ENCODE results near the gene SLC22A4.
A peak's percentile ranks its signal among the peaks of the same experiment; 100 is the strongest.

SLC22A4 gene

DNA sequence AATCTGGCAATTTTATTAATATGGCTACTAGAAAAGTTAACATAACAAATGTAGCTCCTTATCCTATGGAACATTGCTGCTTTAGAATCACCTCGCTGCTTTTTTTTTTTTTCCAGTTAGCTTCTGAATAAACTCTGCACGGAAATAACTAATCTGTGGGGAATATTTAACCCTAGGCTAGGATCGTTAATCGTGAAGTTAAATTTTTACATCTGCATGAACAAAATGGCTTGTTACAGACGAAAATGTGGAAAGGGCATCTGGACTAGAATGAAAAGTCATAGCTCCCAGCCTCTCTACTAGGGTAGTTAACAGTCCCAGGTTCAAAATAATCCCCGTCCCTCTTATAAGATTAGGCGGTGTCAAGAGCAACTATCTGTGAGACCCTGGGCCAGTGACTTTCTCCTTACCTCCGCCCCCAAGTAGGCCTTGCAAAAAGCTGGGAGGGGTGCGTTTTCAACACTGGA is 74.8 kb downstream of the SLC22A4 start:
- no peak for DNase-seq (ENCODE audit: extremely low spot score, insufficient read length, low read depth)
- peak; percentile 60 for FAIRE-seq

DNA sequence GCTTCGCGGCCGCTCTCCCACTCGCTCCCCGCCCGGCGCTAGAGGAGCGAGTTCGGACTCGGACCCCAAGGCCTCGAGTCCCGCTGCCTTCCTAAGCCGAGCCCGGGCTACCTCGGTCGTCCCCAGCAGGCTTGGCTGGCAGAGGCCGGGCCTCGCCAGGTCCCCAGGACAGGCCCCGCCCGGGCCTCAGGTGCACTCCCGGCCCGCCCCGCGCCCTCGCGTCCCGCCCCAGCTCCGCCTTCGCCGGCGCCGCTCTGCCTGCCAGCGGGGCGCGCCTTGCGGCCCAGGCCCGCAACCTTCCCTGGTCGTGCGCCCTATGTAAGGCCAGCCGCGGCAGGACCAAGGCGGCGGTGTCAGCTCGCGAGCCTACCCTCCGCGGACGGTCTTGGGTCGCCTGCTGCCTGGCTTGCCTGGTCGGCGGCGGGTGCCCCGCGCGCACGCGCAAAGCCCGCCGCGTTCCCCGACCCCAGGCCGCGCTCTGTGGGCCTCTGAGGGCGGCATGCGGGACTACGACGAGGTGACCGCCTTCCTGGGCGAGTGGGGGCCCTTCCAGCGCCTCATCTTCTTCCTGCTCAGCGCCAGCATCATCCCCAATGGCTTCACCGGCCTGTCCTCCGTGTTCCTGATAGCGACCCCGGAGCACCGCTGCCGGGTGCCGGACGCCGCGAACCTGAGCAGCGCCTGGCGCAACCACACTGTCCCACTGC is 75.4 kb downstream of the SLC22A4 start, which contains the start of gene SLC22A5:
Gene SLC22A5 (plus strand): TSS at position 237 of the 707 bp plus-strand sequence. CDS start 263 bp downstream, at position 500.
- FAIRE-seq = peak; percentile 53

DNA sequence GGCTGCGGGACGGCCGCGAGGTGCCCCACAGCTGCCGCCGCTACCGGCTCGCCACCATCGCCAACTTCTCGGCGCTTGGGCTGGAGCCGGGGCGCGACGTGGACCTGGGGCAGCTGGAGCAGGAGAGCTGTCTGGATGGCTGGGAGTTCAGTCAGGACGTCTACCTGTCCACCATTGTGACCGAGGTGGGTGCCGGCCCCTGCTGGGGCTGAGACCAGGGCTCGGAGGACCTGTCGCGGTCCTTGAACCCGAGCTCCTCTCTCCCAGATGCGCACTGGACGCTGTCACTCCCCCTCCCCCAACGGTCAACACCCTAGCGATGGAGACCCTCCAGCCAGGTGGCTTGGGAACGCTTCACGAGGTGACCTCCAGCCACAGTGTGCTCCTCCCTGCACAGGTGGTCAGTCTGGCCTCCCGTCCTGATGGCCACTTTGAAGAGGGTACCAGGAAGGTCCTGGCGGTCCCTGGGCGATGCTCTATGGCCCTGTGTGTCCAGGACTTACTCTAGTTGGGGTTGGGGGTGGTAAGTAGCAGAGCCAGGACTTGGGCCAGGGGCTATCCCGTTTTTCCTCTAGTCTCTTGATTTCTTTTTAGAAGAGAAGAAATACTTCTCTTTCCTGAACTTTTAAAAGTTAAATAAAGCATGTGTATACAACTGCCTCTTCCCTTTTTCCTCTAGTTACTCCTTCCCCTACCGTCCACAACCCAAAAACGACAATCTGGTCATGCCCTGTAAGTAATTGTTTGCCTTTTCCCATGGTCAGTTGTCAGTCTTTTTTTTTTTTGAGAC is 76.2 kb downstream of the SLC22A4 start:
- no peak for DNase-seq (ENCODE audit: extremely low spot score, insufficient read length, low read depth)
- FAIRE-seq = no peak

More for the DNA sequence above, 75.4 kb downstream of the SLC22A4 start, which contains the start of gene SLC22A5:
- peak; percentile 54 for DNase-seq (ENCODE audit: extremely low spot score, insufficient read length, low read depth)

DNA sequence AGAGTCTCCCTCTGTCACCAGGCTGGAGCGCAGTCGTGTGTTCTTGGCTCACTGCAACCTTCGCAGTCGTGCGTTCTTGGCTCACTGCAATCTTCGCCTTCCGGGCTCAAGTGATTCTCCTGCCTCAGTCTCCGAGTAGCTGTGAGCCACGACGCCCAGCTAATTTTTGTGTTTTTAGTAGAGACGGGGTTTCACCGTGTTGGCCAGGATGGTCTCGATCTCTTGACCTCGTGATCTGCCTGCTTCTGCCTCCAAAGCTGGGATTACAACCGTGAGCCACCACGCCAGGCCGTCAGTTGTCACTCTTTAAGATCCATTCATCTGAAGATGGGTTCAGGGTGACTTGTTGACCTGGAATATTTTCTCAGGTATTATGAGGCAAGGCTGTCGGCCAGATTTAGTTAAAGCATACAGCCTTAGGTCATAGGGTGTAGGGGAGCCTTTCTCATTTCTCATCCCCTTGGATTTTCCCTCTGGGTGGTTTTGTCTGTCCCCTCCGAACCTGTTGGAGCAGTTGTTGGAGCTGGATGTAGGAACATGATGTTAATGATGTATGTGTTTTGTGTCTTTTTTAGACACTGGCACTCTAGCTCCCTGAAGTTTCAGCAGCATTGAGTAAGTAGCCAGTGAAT is 76.9 kb downstream of the SLC22A4 start:
- DNase-seq (ENCODE audit: extremely low spot score, insufficient read length, low read depth) (no peak), FAIRE-seq (no peak)

DNA sequence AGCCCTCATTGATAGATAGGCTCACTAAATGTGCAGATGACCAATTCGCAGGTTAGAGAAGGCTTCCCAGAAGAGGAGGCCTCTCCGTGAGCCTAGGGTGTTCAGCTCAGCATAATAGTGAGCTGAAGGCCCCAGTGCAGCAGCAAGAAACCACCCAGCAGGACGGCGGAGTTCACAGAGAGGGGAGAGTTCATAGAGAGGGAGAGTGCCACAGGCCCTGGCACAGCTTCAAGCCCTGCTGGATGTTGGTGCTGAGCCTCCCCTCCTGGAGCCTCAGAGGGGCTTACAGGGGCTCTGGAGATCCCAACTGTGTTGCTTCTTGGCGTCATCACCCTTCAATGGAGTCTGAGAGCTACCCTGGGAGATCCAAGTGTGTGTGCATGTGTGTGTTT is 77.4 kb downstream of the SLC22A4 start:
- FAIRE-seq (no peak), DNase-seq (ENCODE audit: extremely low spot score, insufficient read length, low read depth) (no peak)

DNA sequence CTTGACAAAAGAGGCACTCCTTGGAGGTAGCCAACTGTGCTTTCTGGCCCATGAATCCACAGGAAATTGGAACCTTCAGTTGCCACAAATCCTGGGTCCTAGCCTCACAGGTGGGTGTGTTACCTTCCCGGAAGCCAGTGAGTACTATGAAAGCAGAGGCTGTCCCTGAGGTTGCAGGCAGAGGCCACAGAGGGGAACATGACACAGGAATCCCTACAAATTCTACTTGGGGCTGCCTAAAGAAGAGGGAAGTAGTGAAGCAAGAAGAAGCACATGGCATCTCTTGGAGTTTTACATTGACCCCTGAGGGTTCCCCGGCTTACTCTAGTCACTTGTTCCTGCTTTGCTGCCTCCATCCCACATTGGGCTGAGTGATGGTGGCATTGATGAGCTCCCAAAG is 77.9 kb downstream of the SLC22A4 start:
- DNase-seq (ENCODE audit: extremely low spot score, insufficient read length, low read depth) = no peak
- FAIRE-seq = no peak

DNA sequence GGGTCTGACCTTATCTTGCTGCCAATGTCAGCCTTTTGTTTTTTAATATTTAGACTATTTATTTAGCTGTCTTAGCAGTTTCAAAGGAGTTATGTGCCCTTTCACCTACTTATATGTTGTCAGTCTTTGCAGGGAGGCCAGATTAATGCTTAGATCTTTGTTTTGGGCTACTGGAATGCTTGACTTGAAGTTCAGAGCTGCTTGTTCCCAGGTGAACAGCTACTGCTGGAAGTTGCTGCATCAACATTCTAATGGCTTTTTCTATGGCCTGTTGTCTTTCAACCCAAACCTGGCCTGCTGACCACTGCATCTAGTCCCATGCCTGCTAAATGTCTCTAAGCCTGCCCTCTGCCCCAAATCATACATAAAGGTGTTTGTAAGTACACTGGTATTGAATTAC is 78.3 kb downstream of the SLC22A4 start:
- FAIRE-seq = no peak
- no peak for DNase-seq (ENCODE audit: extremely low spot score, insufficient read length, low read depth)

DNA sequence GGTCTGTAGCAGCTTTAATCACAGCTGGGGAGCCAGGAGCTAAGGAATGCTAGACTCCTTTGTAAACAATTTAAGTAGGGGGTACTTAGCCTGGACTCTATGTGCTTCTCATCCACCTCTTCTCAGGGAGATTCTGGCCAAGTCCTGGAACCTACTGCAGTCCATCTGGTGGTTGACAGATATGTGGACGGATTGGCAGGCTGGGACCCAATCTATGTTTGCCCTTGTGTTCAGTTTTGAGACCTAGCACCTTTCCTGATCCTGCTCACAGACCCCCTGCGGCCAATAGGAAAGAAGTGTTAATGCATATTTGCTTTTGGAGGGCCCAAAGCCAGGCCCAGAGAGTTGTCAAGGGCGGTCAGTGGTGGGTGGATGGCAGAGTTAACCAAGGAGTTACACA is 81.8 kb downstream of the SLC22A4 start:
- DNase-seq (ENCODE audit: extremely low spot score, insufficient read length, low read depth) = no peak
- FAIRE-seq = no peak

DNA sequence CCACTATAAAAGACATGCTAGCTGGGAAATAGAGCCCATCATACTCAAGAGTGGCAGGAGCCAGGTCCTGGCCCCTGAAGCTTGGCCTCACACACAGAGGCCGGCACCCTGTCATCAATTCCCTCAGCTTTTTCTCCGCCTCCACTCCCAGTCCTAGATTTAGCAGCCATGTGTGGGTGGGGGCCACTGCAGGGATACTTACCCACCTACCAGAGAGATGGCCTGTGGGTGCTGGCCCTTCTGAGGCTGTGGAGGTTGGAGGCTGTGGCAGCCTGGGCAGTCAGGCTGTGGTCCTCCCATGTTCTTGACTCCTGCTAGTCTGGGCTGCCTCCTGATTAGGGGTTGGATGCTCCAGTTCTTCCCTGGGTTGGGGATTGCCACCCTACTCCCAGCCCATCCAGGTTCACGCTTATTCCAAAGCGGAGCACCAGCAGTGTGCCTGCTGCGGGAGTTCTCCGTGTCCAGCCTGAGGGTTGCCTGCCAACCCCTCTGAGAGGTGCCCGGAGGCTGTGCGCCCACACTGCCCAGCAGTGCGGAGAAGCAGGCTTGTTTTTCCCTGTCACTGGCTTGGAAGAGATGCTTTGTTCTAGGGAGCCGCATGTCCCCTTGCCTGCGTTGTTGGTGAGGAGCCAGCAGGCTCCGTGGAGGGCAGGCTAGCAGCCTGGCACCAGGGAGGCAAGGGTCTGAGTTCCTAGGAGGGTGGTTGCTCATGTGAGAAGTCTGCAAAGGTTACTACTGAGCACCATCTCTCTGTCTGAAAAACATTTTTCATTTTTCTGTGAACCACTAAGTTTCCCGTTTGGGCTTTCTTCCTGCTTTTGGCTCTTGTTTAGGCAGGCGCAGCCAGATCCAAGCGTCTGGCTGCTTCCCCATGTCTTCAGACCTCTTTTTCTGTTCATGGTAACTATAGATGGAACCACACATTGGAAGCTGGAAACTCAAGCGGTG is 82.8 kb downstream of the SLC22A4 start:
- DNase-seq (ENCODE audit: extremely low spot score, insufficient read length, low read depth) (no peak), FAIRE-seq (no peak)

DNA sequence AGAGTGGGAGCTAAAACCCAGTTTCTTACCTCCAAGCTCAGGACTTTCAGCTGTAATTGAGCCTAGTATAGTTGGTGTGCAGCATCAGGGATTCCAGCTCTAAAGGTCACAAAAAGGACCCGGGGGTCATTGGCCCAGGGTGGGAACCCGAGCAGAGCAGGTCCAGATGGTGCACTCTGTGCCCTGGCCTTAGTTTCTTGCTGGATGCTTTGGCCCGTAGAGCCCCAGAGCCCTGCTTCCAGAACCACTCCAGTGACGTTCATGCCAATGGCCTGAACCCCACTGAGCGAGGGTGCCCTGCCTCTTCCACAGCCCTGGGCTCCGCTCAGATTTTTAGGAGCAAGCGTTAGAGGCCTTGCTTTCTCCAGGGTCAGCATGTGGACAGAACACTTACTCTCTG is 83.5 kb downstream of the SLC22A4 start:
- FAIRE-seq (no peak), DNase-seq (ENCODE audit: extremely low spot score, insufficient read length, low read depth) (no peak)

DNA sequence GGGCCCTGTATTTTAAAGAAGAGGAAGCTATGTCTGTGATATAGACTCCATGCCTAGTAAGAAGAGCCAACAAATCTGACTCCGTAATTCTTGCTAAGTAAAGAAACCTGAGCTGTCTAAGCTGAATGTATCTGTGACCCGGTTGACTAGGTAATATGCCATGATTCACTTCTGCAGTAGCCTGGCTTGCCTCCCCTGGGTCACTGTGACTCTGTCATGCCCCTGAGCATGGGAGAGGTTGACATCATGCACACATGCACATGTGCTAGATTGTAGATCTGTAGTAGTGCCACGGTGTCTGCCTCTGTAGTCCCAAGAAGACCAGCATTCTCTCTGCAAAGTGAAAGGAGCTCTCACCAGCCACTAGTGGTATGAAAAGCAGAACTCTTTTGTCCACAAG is 84.4 kb downstream of the SLC22A4 start:
- DNase-seq (ENCODE audit: extremely low spot score, insufficient read length, low read depth) = no peak
- no peak for FAIRE-seq

DNA sequence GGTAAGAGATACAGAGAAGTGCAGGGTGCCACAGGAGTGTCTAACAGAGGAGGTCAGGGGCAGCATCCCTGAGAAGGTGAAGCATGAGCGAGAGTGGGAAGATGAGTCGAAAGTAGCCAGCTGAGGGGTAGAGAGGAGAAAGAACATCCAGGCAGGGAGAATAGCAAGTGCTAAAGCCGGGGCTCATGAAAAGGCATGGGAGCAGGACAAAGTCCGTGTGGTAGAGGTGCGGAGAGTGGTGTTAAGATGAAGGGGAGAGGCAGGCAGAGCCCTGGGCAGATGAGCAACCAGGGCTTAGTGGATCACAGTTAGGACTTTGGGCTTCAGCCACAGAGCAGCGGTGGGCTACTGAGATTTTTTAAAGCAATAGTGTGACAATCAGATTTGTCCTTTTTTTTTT is 85.9 kb downstream of the SLC22A4 start:
- no peak for FAIRE-seq
- DNase-seq (ENCODE audit: extremely low spot score, insufficient read length, low read depth) = no peak

DNA sequence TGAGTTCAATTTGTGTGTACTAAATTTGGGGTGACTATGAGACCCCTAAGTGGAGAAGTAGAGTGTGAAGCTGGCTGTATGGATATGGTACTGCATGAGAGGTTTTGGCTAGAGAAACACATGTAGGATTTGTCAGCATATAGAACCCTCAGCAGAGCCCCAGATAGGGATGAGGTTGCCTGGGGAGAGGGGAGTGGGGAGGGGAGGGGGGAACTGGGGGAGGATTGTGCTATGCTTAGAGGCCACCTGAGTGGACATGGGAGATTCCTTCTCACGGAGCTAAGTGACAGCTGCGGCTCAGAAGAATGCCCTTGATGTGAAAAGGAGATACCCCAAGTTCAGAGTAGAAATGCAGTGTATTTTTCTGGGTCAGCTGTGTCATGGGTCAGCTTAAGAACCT is 86.5 kb downstream of the SLC22A4 start:
- DNase-seq (ENCODE audit: extremely low spot score, insufficient read length, low read depth) (no peak), FAIRE-seq (no peak)

DNA sequence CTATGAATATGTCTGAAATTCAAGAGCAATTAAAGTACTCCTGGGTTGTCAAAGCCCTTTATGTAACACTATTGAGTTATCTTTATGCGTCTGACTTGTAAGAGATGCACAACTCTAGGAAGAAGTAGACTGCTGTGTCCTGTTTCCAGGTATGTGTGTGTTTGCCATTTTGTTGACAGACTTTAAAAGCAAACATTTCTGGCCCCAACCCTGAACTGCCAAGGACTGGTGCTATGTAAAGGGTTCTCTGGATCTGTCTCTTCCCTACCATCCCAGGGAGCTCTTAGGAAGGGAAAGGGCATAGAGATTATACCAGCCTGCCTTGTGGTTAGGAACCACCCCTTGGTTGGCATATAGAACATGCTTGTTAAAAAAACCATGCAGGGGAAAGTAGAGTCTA is 87.4 kb downstream of the SLC22A4 start:
- no peak for FAIRE-seq

DNA sequence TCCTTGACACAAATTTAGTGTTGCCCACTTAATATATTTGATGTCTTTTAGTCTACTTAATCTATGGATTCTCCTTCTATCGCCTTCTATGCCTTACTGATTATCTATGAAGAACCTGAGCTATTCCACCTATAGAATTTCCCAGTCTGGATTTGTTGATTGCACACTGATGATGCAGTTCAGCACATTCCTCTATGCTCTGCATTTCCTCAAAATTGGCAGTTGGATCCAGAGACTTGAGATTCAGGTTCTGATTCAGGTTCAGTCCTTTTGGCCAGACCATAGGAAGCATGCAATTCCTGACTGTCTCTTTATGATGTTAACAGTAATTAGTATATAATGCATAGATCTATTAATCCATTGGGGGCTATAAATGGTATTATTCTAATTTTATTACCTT is 89.1 kb downstream of the SLC22A4 start:
- DNase-seq (ENCODE audit: extremely low spot score, insufficient read length, low read depth) (no peak), FAIRE-seq (no peak)

More for the DNA sequence above, 87.4 kb downstream of the SLC22A4 start:
- DNase-seq (ENCODE audit: extremely low spot score, insufficient read length, low read depth) = no peak

DNA sequence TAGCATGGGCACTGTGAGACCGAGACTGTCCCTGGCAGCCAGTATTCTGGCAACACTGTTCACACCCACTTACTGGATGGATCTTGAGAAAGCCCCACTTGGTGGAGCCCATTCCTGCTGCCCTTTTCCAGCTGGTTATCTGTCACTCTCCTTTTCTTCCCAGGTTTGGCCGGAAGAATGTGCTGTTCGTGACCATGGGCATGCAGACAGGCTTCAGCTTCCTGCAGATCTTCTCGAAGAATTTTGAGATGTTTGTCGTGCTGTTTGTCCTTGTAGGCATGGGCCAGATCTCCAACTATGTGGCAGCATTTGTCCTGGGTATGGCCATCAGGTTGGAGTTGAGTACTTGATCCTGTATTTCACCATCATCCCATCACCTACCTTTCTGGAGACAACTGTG is 89.8 kb downstream of the SLC22A4 start:
- FAIRE-seq (no peak), DNase-seq (ENCODE audit: extremely low spot score, insufficient read length, low read depth) (no peak)

DNA sequence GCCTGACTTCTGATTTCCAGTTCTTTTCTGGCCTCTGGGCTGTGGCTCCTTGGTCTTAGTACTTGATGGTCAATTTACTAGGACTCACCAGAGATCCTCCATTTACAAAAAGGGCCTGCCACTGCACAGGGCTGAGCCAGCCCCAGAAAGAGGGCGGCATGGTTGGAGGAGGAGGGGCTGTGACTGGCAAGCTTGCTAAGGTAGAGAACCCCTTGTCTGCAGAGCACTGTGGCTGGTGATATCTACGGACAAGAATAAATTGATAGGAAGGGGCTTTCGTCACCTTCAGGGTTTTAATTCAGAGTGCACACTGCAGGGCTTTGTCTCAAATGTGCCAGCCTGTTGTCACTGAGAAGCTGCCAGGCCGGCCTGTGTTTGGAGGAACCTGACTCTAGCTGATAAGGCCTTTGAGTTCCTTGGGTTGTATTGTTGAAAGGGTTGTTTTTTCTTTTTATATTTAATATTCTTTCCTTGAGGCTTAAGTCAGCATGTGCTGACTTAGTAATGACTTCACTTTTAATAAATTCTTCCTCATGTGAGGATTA is 90.4 kb downstream of the SLC22A4 start:
- DNase-seq (ENCODE audit: extremely low spot score, insufficient read length, low read depth) = no peak
- FAIRE-seq = no peak

DNA sequence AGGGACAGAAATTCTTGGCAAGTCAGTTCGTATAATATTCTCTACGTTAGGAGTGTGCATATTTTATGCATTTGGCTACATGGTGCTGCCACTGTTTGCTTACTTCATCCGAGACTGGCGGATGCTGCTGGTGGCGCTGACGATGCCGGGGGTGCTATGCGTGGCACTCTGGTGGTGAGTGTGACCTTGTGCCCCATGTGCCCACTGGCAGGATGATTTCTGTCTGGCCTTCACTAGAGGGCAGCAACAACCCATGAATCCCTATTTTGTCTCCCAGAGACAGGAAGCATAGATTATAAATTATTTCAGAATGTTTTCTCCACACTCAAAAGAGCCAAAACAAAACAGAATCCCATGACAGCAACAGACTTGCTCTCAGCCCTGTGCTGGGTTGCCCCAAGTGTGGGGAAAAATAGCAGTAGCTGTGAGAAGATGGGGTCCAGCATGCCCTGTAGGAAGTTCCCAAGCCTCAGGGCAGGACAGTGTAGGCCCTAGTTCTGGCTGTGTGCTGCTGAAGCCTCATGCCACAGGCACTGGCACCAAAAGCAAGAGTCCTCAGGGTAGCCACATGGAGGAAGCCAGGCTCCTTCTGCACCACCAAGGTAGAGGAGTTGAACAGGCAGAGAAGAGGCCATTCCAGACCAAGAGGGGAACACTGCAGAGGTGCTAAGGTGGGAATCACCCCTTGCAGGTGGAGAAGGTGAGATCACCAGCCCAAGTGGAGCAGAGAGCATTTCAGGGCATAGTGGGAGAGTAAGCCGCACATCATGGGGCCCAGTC is 91.3 kb downstream of the SLC22A4 start:
- peak; percentile 55 for DNase-seq (ENCODE audit: extremely low spot score, insufficient read length, low read depth)
- peak; percentile 69 for FAIRE-seq

Data from GM18507 (cell line).